Gastroesophageal sphincter (tissue), 4 donors: Measurements from ENCODE around the gene HCRTR2. TPM values are rescaled to one million over a fixed set of nuclear protein-coding genes. Genes with fewer than 3 reads are reported as not detected.
"Not testable (repeated sequence)": the region's sequence is repeated elsewhere in the genome, so short reads cannot be mapped to it uniquely, and the experiment has no call there.

Experiments used
- ATAC-seq: fragments of 150-250 bp; one replicate; pipeline ENCODE4 v1.9.1; 2016; ENCODE audit warnings: mild to moderate bottlenecking, moderate library complexity
- H3K27ac ChIP-seq, 4 donors: fragments of 200-600 bp; sonication (generic) in 3 of 4; 1 replicate in 3 of 4; 2 replicates in 1 of 4; pipeline ENCODE4 v1.5.1; 2016 to 2019
- H3K27me3 ChIP-seq: fragments of 200-600 bp; sonication (generic); one replicate; pipeline ENCODE4 v1.5.1; 2019
- H3K36me3 ChIP-seq, 2 donors: fragments of 200-600 bp; sonication (generic); one replicate each; pipeline ENCODE4 v1.5.1; 2019; ENCODE audit warnings: control low read depth in 1 of 2
- H3K4me1 ChIP-seq, 3 donors: fragments of 200-600 bp; sonication (generic); 1 replicate in 2 of 3; 2 replicates in 1 of 3; pipeline ENCODE4 v1.5.1; 2016 to 2019; ENCODE audit warnings: control low read depth in 2 of 3
- H3K4me3 ChIP-seq, 2 donors: fragments of 200-600 bp; sonication (generic); one replicate each; pipeline ENCODE4 v1.5.1; 2019; ENCODE audit warnings: mild to moderate bottlenecking in 1 of 2, moderate library complexity in 1 of 2
- H3K9me3 ChIP-seq, 3 donors: fragments of 200-600 bp; sonication (generic); one replicate each; pipeline ENCODE4 v1.5.1; 2017 to 2019; ENCODE audit warnings: control low read depth in 2 of 3
- CTCF ChIP-seq, 4 experiments: fragments of 200-600 bp in 2 of 4; fragments of 450-650 bp in 2 of 4; sonication (generic) in 1 of 4; IDR thresholded peaks; one replicate each; pipeline ENCODE4 v1.5.1; 2017 to 2019; ENCODE audit warnings: antibody characterized with exemption in 4 of 4, mild to moderate bottlenecking in 2 of 4, moderate library complexity in 2 of 4
- EP300 ChIP-seq: sonication (generic); formaldehyde crosslinking; IDR thresholded peaks from one replicate; pipeline ENCODE4 v1.6.1; 2017; ENCODE audit warnings: antibody characterized with exemption, mild to moderate bottlenecking
- POLR2A ChIP-seq, 2 donors: fragments of 450-650 bp; IDR thresholded peaks; one replicate each; pipeline ENCODE4 v1.6.1; 2017; ENCODE audit warnings: antibody characterized with exemption in 2 of 2, mild to moderate bottlenecking in 2 of 2, moderate library complexity in 1 of 2
- POLR2AphosphoS5 ChIP-seq: sonication (generic); formaldehyde crosslinking; IDR thresholded peaks from one replicate; pipeline ENCODE4 v1.6.1; 2017; ENCODE audit warnings: antibody characterized with exemption
- WGBS, 2 donors: methylation state at CpG; one replicate each; pipeline ENCODE4 v1.1.5; 2018; ENCODE audit warnings: low coverage in 1 of 2; 5-methylcytosine and 5-hydroxymethylcytosine counted together
- total RNA-seq, 4 donors: library from RNA; depleted of rRNA; stranded (reverse); fragments of >200 nt; gene quantifications; one replicate each; pipeline ENCODE4 v1.1.0, GENCODE V29; 2016

The HCRTR2 gene
- total RNA-seq, 4 donors from 2014 or later: 0.42 TPM; not detected in 3

DNA sequence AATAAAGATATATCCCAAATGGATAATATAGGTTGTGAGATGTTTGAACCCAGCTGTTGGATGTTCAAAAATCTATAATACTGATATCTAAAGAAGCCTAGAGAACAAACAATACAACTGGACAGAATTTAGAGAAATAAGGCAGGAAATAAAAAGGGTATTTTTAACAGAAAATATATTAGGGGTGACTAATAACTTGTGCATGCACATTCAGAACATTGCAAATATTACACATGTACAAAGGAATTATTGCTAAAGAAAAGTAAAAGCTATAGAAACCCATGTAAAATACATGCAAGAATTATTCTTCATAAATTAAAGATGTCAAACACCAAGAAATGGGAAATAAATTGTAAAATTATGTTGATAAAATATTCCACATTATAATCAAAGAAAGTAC is 32.7 kb upstream of the HCRTR2 start:
- ATAC-seq: no peak
- Histone ChIP-seq H3K27me3 (no peaks in the 10 kb centered on the region), H3K4me3 (no peak overlapping the region), H3K36me3 (no peaks in the 10 kb centered on the region), H3K9me3 (no peaks in the 10 kb centered on the region), H3K4me1 (no peaks in the 10 kb centered on the region), H3K27ac (no peak overlapping the region)
- TF ChIP-seq POLR2AphosphoS5 (no peak), EP300 (no peak), POLR2A (IDR thresholded peaks at IDR 0.05) (no peak), CTCF (IDR thresholded peaks at IDR 0.05) (no peak)

DNA sequence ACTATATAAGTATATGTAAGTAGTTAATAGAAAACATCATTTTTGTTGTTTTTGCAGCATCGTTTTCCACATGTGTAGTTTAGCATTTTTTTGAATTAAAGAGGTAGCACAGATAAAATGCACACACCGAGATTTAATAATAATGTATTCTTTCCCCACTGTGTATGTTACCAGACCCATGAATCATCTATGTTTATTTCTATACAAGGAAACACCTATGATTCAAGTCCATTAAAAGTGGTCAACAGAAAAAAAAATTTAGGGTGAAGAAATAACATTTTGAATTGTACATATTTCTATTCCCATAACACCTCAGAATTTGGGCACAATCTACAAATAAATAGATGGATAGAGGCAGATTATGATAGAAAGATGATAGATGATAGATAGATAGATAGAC is 31.7 kb upstream of the HCRTR2 start:
- 64 to 80% methylated on average over 1 to 2 of the region's 2 CpGs for WGBS, 2 donors

GRCh38 chr6:55153284-55153683 is 21.0 kb upstream of the HCRTR2 start:
- Histone ChIP-seq H3K9me3 (peaks cover 0 to 8% (median 0%) of the 10 kb centered on the region in 3 donors), H3K27me3 (no peaks in the 10 kb centered on the region), H3K36me3 (no peaks in the 10 kb centered on the region), H3K4me3 (no peak overlapping the region), H3K27ac (no peak overlapping the region), H3K4me1 (no peaks in the 10 kb centered on the region)
- ATAC-seq: no peak
- TF ChIP-seq POLR2AphosphoS5 (no peak), EP300 (no peak), POLR2A (IDR thresholded peaks at IDR 0.05) (no peak), CTCF (IDR thresholded peaks at IDR 0.05) (no peak)
- 72 to 78% methylated on average over 1 of the region's 1 CpG for WGBS, 2 donors

More for the DNA sequence above, 31.7 kb upstream of the HCRTR2 start:
- H3K27me3 ChIP-seq: no peaks in the 10 kb centered on the region
- H3K9me3 ChIP-seq: no peaks in the 10 kb centered on the region
- H3K4me1 ChIP-seq: no peaks in the 10 kb centered on the region
- TF ChIP-seq POLR2A (IDR thresholded peaks at IDR 0.05) (no peak), POLR2AphosphoS5 (no peak), CTCF (IDR thresholded peaks at IDR 0.05) (no peak), EP300 (no peak)
- H3K27ac ChIP-seq: no peak overlapping the region
- H3K36me3 ChIP-seq: no peaks in the 10 kb centered on the region
- no peak overlapping the region for H3K4me3 ChIP-seq
- no peak for ATAC-seq

DNA sequence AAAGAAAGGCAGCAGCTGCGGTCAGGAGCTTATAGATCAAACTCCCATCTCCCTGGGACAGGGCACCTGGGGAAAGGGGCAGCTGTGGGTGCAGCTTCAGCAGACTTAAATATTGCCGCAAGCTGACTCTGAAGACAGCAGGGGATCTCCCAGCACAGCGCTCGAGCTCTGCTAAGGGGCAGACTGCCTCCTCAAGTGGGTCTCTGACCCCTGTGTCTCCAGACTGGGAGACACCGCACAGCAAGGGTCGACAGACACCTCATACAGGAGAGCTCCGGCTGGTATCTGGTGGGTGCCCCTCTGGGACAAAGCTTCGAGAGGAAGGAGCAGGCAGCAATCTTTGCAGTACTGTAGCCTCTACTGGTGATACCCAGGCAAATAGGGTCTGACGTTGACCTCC is 15.5 kb upstream of the HCRTR2 start:
- WGBS, 2 donors: 100% methylated on average over 1 of the region's 9 CpGs; no CpG with 5 or more reads in 1 of the 2 donors
- H3K9me3 ChIP-seq, ATAC-seq, H3K27ac ChIP-seq, H3K4me1 ChIP-seq, H3K4me3 ChIP-seq, H3K36me3 ChIP-seq, H3K27me3 ChIP-seq: not testable (repeated sequence)

GRCh38 chr6:55167860-55168259 is 6.5 kb upstream of the HCRTR2 start:
- Histone ChIP-seq H3K4me1 (no peaks in the 10 kb centered on the region), H3K27me3 (peaks cover 3% of the 10 kb centered on the region), H3K4me3 (no peak overlapping the region), H3K36me3 (no peaks in the 10 kb centered on the region), H3K9me3 (no peaks in the 10 kb centered on the region), H3K27ac (no peak overlapping the region)
- TF ChIP-seq EP300: no peak
- no peak for TF ChIP-seq CTCF (IDR thresholded peaks at IDR 0.05)
- TF ChIP-seq POLR2AphosphoS5: no peak
- TF ChIP-seq POLR2A (IDR thresholded peaks at IDR 0.05): no peak
- 25 to 38% methylated on average over 1 of the region's 1 CpG for WGBS, 2 donors
- no peak for ATAC-seq
